Measurements from ENCODE around the gene UHRF2.

- no peak for TF ChIP-seq POLR2A (IDR thresholded peaks at IDR 0.05)
- TF ChIP-seq CTCF (IDR thresholded peaks at IDR 0.05 in 8 of 11, conservative IDR thresholded peaks at IDR 0.05 in 3 of 11): no peak
Observed at GRCh38 chr9:6461619-6462018, 48.6 kb downstream of the UHRF2 start.

Data from spleen (tissue), 7 donors.